PC-3 (cell line): ENCODE data around the gene MEPCE. TPM values are rescaled to one million over a fixed set of nuclear protein-coding genes. Genes with fewer than 3 reads are reported as not detected.

ENCODE experiments used
- ATAC-seq: fragments of 200-7000 bp; cut with Tn5 transposase; 2 replicates; pipeline ENCODE4 v1.9.1; 2020; ENCODE audit warnings: mild to moderate bottlenecking, moderate library complexity
- BruUV-seq: library from RNA; stranded (reverse); fragments of 400-500 nt; replicated peaks from 2 replicates; lab custom pipeline; 2021; lab: Mats Ljungman, UMichigan
- CTCF ChIA-PET: fragments of 300-600 bp; sonication (Branson Sonifier 250); formaldehyde crosslinking; loops from one replicate; lab custom pipeline; 2022; ENCODE audit warnings: antibody characterized with exemption; lab: Charles Lee
- POLR2A ChIA-PET: fragments of 300-600 bp; sonication (Branson Sonifier 250); formaldehyde crosslinking; loops from one replicate; lab custom pipeline; 2022; ENCODE audit warnings: antibody characterized with exemption; ENCODE audit not compliant: unreplicated experiment; lab: Charles Lee
- DNase-seq: peaks from one replicate; pipeline ENCODE4 v3.0.0-alpha.2; 2015
- H2AFZ ChIP-seq: fragments of 300-600 bp; sonication (generic); 2 replicates; pipeline ENCODE4 v1.6.0; 2016; ENCODE audit warnings: antibody characterized with exemption, low read length
- H3F3A ChIP-seq: fragments of 300-600 bp; sonication (generic); one replicate; pipeline ENCODE4 v1.6.0; 2017; ENCODE audit warnings: antibody characterized with exemption, low read length, control low read depth, mild to moderate bottlenecking; ENCODE audit not compliant: unreplicated experiment
- H3K27ac ChIP-seq: fragments of 300-600 bp; sonication (generic); 2 replicates; pipeline ENCODE4 v1.5.1; 2016; ENCODE audit warnings: mild to moderate bottlenecking, low read length
- H3K27me3 ChIP-seq: fragments of 300-600 bp; sonication (generic); 2 replicates; pipeline ENCODE4 v1.6.1; 2016; ENCODE audit warnings: low read length, mixed read lengths
- H3K36me3 ChIP-seq: fragments of 300-600 bp; sonication (generic); 2 replicates; pipeline ENCODE4 v1.6.1; 2016; ENCODE audit warnings: low read depth, mixed run types, low read length, mixed read lengths
- H3K4me1 ChIP-seq: fragments of 300-600 bp; sonication (generic); 2 replicates; pipeline ENCODE4 v1.5.1; 2016; ENCODE audit warnings: low read length; ENCODE audit not compliant: insufficient read depth
- H3K4me2 ChIP-seq: fragments of 300-600 bp; sonication (generic); 2 replicates; pipeline ENCODE4 v1.6.0; 2016; ENCODE audit warnings: low read length
- H3K4me3 ChIP-seq: fragments of 300-600 bp; sonication (generic); 2 replicates; pipeline ENCODE4 v1.5.1; 2016; ENCODE audit warnings: mild to moderate bottlenecking, low read length, mixed read lengths
- H3K79me2 ChIP-seq: fragments of 300-600 bp; sonication (generic); 2 replicates; pipeline ENCODE4 v1.6.1; 2017; ENCODE audit warnings: low read length, mixed read lengths
- H3K9ac ChIP-seq: fragments of 300-600 bp; sonication (generic); 2 replicates; pipeline ENCODE4 v1.6.0; 2016; ENCODE audit warnings: mild to moderate bottlenecking, low read length
- H3K9me2 ChIP-seq: fragments of 300-600 bp; sonication (generic); replicated peaks from 2 replicates; pipeline ENCODE4 v1.6.1; 2016; ENCODE audit warnings: mixed run types, low read length, mixed read lengths
- H3K9me3 ChIP-seq: fragments of 300-600 bp; sonication (generic); 2 replicates; pipeline ENCODE4 v1.6.1; 2016; ENCODE audit warnings: low read length, mixed read lengths
- H4K20me1 ChIP-seq: fragments of 300-600 bp; sonication (generic); 2 replicates; pipeline ENCODE4 v1.6.1; 2016; ENCODE audit warnings: low read length, mixed read lengths
- CTCF ChIP-seq: fragments of 300-600 bp; sonication (generic); conservative IDR thresholded peaks from 2 replicates; pipeline ENCODE4 v1.5.1; 2017; ENCODE audit warnings: antibody characterized with exemption, low read depth, mild to moderate bottlenecking, low read length
- EZH2 ChIP-seq: fragments of 300-600 bp; sonication (generic); IDR thresholded peaks from one replicate; pipeline ENCODE4 v1.6.1; 2017; ENCODE audit warnings: antibody characterized with exemption, mild to moderate bottlenecking, low read length; ENCODE audit not compliant: unreplicated experiment
- EZH2phosphoT487 ChIP-seq: fragments of 300-600 bp; sonication (generic); IDR thresholded peaks from 2 replicates; pipeline ENCODE4 v1.6.1; 2018; ENCODE audit warnings: mild to moderate bottlenecking, antibody characterized with exemption, low read length, borderline replicate concordance
- intact Hi-C: fragments of 100-400 bp; cut with micrococcal nuclease; formaldehyde crosslinking; loops from 2 replicates; pipeline ENCODE4 v1.9.0; 2023
- total RNA-seq: library from RNA; depleted of rRNA; stranded (reverse); fragments of >200 nt; gene quantifications from 2 replicates; pipeline ENCODE4 v1.2.3, GENCODE V29; 2014

MEPCE gene
- total RNA-seq, 1 experiment from 2014 or later, result 36.0 TPM

- ATAC-seq, result no peak
Measured at GRCh38 chr7:100430493-100431285, 1.1 kb downstream of the MEPCE start.

GRCh38 chr7:100431286-100431735, 1.7 kb downstream of the MEPCE start:
- intact Hi-C loops, result no loop called here
- H3K4me1 ChIP-seq, result peaks cover 34% of the 10 kb centered on the region
- no peak for ATAC-seq
- no peaks in the 10 kb centered on the region for H3K9me3 ChIP-seq
- peaks cover 22% of the 10 kb centered on the region for H3K36me3 ChIP-seq
- peaks cover 67% of the 10 kb centered on the region for H3K79me2 ChIP-seq
- H3K4me2 ChIP-seq, result peak overlapping the region; percentile 95
- no peak for DNase-seq
- H2AFZ ChIP-seq, result no peak overlapping the region
- TF ChIP-seq EZH2 (no peak), EZH2phosphoT487 (no peak), CTCF (no peak)
- CTCF ChIA-PET, result no interaction called here
- H4K20me1 ChIP-seq, result no peaks in the 10 kb centered on the region
- H3K9ac ChIP-seq, result no peak overlapping the region
- no peak overlapping the region for H3K27ac ChIP-seq
- POLR2A ChIA-PET, result no interaction called here
- peak overlapping the region; percentile 80; the same call in 1 of the 2 replicates for H3K4me3 ChIP-seq
- H3K27me3 ChIP-seq, result no peaks in the 10 kb centered on the region
- BruUV-seq, result no TSS peak
- H3K9me2 ChIP-seq, result no peaks in the 10 kb centered on the region
- peaks cover 9% of the 10 kb centered on the region for H3F3A ChIP-seq

More at GRCh38 chr7:100430493-100431285, 1.1 kb downstream of the MEPCE start:
- Histone ChIP-seq H3F3A (peaks cover 9% of the 10 kb centered on the region), H3K9me3 (no peaks in the 10 kb centered on the region), H3K36me3 (peaks cover 22% of the 10 kb centered on the region), H3K79me2 (peaks cover 64% of the 10 kb centered on the region), H3K4me3 (peak overlapping the region; percentile 80), H3K27ac (peak overlapping the region; percentile 98), H3K9me2 (no peaks in the 10 kb centered on the region), H3K4me1 (peaks cover 34% of the 10 kb centered on the region), H3K27me3 (no peaks in the 10 kb centered on the region), H4K20me1 (no peaks in the 10 kb centered on the region), H2AFZ (peak overlapping the region; percentile 54; the same call in 1 of the 2 replicates), H3K9ac (peak overlapping the region; percentile 99), H3K4me2 (peak overlapping the region; percentile 95)
- TF ChIP-seq EZH2 (no peak), CTCF (no peak), EZH2phosphoT487 (no peak)
- ChIA-PET POLR2A (interaction anchor here (0.6 kb wide), 1 partner anchor 156 kb away, joined by 6 read pairs; no protein-coding TSS in a partner anchor), CTCF (no interaction called here)
- DNase-seq, result no peak
- BruUV-seq, result TSS peak; percentile 1
- intact Hi-C loops, result no loop called here

- H3K9me3 ChIP-seq, result no peaks in the 10 kb centered on the region
- TF ChIP-seq CTCF, result no peak
- TF ChIP-seq EZH2phosphoT487, result no peak
- no peak for TF ChIP-seq EZH2
- H3F3A ChIP-seq, result peaks cover 9% of the 10 kb centered on the region
- H3K4me2 ChIP-seq, result peak overlapping the region; percentile 95
- ChIA-PET CTCF (no interaction called here), POLR2A (no interaction called here)
- H3K4me1 ChIP-seq, result peaks cover 34% of the 10 kb centered on the region
- no peak for DNase-seq
- ATAC-seq, result no peak
- H3K36me3 ChIP-seq, result peaks cover 22% of the 10 kb centered on the region
- no peak overlapping the region for H2AFZ ChIP-seq
- H4K20me1 ChIP-seq, result no peaks in the 10 kb centered on the region
- H3K9ac ChIP-seq, result no peak overlapping the region
- H3K27me3 ChIP-seq, result no peaks in the 10 kb centered on the region
- peaks cover 67% of the 10 kb centered on the region for H3K79me2 ChIP-seq
- H3K27ac ChIP-seq, result no peak overlapping the region
- no TSS peak for BruUV-seq
- intact Hi-C loops, result no loop called here
- peak overlapping the region; percentile 80 for H3K4me3 ChIP-seq
- no peaks in the 10 kb centered on the region for H3K9me2 ChIP-seq
Measured at GRCh38 chr7:100432053-100432452, 2.4 kb downstream of the MEPCE start.
